Transverse colon (tissue), 4 donors: ENCODE results near the gene C10orf143. TPM values are rescaled to one million over a fixed set of nuclear protein-coding genes. Genes with fewer than 3 reads are reported as not detected.

Experiments
- DNase-seq: peaks from one replicate; pipeline ENCODE4 v3.0.0-alpha.2; 2019
- H3K27ac ChIP-seq, 4 donors: fragments of 200-600 bp; sonication (generic); 2 replicates each; pipeline ENCODE4 v1.5.1; 2016 to 2018; ENCODE audit warnings: inconsistent platforms in 4 of 4
- H3K27me3 ChIP-seq: fragments of 200-600 bp; sonication (generic); 2 replicates; pipeline ENCODE4 v1.5.1; 2017; ENCODE audit warnings: inconsistent platforms
- H3K36me3 ChIP-seq, 4 donors: fragments of 200-600 bp; sonication (generic); 2 replicates each; pipeline ENCODE4 v1.5.1; 2017 to 2019; ENCODE audit warnings: inconsistent platforms in 4 of 4
- H3K4me1 ChIP-seq, 4 donors: fragments of 200-600 bp; sonication (generic); 2 replicates each; pipeline ENCODE4 v1.5.1; 2017 to 2020; ENCODE audit warnings: inconsistent platforms in 4 of 4
- H3K4me3 ChIP-seq, 4 donors: fragments of 200-600 bp; sonication (generic); 1 replicate in 1 of 4; 2 replicates in 3 of 4; pipeline versions ENCODE4 v1.5.1 to v1.6.1; 2017 to 2019; ENCODE audit warnings: inconsistent platforms in 4 of 4
- H3K9me3 ChIP-seq, 2 donors: fragments of 200-600 bp; sonication (generic); 2 replicates each; pipeline ENCODE4 v1.5.1; 2017 to 2019; ENCODE audit warnings: inconsistent platforms in 2 of 2
- EP300 ChIP-seq: sonication (generic); formaldehyde crosslinking; IDR thresholded peaks from one replicate; pipeline ENCODE4 v1.6.1; 2017; ENCODE audit warnings: antibody characterized with exemption, low read depth
- POLR2A ChIP-seq: fragments of 450-650 bp; IDR thresholded peaks from one replicate; pipeline ENCODE4 v1.6.1; 2016; ENCODE audit warnings: antibody characterized with exemption, mild to moderate bottlenecking, moderate library complexity
- POLR2AphosphoS5 ChIP-seq, 3 donors: sonication (generic); formaldehyde crosslinking; IDR thresholded peaks; one replicate each; pipeline ENCODE4 v1.6.1; 2016; ENCODE audit warnings: antibody characterized with exemption in 3 of 3
- WGBS, 2 donors: methylation state at CpG; one replicate each; pipeline ENCODE4 v1.1.5; 2018; ENCODE audit warnings: low coverage in 1 of 2; 5-methylcytosine and 5-hydroxymethylcytosine counted together
- in situ Hi-C, 4 donors: fragments of 200-750 bp; cut with MboI; loops; one replicate each; pipeline versions ENCODE4 v1.15.0 to v1.15.1; 2017; ENCODE audit warnings: low sequenced_read_pairs in 3 of 4, low pct_ligation_motif_present in 1 of 4, low pct_unique_long_range_greater_than_20kb in 1 of 4
- intact Hi-C: fragments of 100-400 bp; cut with DNase I; formaldehyde crosslinking; loops from one replicate; pipeline ENCODE4 v1.15.1; 2023; ENCODE audit warnings: low total_unique reads
- total RNA-seq, 4 donors: library from RNA; depleted of rRNA; stranded (reverse); fragments of >200 nt; gene quantifications; one replicate each; pipeline ENCODE4 v1.1.0, GENCODE V29; 2016
- TF ChIP-seq, protein P1 (sequence below), 5 experiments: fragments of 200-600 bp in 3 of 5; fragments of 450-650 bp in 2 of 5; sonication (generic) in 3 of 5; IDR thresholded peaks; 1 replicate in 2 of 5; 2 replicates in 3 of 5; pipeline ENCODE4 v1.5.1; 2016 to 2017; ENCODE audit warnings: antibody characterized with exemption in 5 of 5, inconsistent platforms in 3 of 5, mild to moderate bottlenecking in 2 of 5, moderate library complexity in 1 of 5

Gene C10orf143
- total RNA-seq, 4 donors from 2014 or later: 3.8 to 4.0 TPM; not detected in 2

DNA sequence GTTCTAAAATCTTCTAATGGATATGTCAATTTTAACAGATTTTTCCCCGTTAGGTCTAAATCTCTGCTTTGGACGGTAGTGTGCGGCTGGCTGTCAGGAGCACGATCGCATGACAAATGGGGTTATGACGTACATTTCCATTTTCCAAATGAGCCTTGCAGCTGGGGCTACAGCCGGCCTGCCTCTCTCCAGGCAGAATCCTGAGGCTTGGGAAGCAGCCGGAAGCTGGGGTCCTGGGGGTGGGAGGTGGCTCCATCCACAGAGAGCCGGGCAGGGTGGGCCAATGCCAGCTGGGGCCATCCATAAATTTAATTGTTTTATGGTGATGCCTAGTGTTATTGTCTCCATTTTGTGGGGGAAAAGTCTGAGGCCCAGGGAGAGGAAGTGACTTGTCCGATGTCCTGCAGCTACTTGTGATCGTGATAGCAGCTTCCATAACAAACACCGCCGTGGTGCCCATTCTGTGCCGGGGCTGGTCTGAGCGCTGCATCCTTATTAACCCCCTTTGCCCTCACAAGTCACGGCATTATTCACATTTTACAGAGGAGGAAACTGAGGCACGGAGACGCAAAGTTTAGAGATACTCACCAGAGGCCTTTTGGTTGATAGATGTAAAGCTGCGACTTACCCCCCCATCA is 93.5 kb downstream of the C10orf143 start:
- DNase-seq: no peak
- in situ Hi-C loops: no loop called here
- 79 to 85% methylated on average over 13 to 19 of the region's 19 CpGs for WGBS, 2 donors
- Histone ChIP-seq H3K36me3 (no peaks in the 10 kb centered on the region), H3K27me3 (no peaks in the 10 kb centered on the region), H3K4me3 (no peak overlapping the region), H3K9me3 (no peaks in the 10 kb centered on the region), H3K27ac (no peak overlapping the region), H3K4me1 (no peaks in the 10 kb centered on the region)
- TF ChIP-seq POLR2AphosphoS5 (IDR thresholded peaks at IDR 0.05) (no peak), EP300 (no peak), POLR2A (no peak)
- TF ChIP-seq, protein P1, sequence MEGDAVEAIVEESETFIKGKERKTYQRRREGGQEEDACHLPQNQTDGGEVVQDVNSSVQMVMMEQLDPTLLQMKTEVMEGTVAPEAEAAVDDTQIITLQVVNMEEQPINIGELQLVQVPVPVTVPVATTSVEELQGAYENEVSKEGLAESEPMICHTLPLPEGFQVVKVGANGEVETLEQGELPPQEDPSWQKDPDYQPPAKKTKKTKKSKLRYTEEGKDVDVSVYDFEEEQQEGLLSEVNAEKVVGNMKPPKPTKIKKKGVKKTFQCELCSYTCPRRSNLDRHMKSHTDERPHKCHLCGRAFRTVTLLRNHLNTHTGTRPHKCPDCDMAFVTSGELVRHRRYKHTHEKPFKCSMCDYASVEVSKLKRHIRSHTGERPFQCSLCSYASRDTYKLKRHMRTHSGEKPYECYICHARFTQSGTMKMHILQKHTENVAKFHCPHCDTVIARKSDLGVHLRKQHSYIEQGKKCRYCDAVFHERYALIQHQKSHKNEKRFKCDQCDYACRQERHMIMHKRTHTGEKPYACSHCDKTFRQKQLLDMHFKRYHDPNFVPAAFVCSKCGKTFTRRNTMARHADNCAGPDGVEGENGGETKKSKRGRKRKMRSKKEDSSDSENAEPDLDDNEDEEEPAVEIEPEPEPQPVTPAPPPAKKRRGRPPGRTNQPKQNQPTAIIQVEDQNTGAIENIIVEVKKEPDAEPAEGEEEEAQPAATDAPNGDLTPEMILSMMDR (IDR thresholded peaks at IDR 0.05): no peak
- intact Hi-C loops: no loop called here

GRCh38 chr10:130016095-130016494 is 94.5 kb downstream of the C10orf143 start:
- no peaks in the 10 kb centered on the region for H3K36me3 ChIP-seq
- H3K27me3 ChIP-seq: no peaks in the 10 kb centered on the region
- WGBS, 2 donors: 89 to 100% methylated on average over 3 of the region's 3 CpGs
- no peaks in the 10 kb centered on the region for H3K4me1 ChIP-seq
- TF ChIP-seq EP300: no peak
- no peak for TF ChIP-seq POLR2AphosphoS5 (IDR thresholded peaks at IDR 0.05)
- no peak for TF ChIP-seq POLR2A
- TF ChIP-seq, protein P1 (IDR thresholded peaks at IDR 0.05): no peak
- intact Hi-C loops: no loop called here
- H3K9me3 ChIP-seq: no peaks in the 10 kb centered on the region
- no peak for DNase-seq
- no peak overlapping the region for H3K27ac ChIP-seq
- H3K4me3 ChIP-seq: no peak overlapping the region
- in situ Hi-C loops: no loop called here

DNA sequence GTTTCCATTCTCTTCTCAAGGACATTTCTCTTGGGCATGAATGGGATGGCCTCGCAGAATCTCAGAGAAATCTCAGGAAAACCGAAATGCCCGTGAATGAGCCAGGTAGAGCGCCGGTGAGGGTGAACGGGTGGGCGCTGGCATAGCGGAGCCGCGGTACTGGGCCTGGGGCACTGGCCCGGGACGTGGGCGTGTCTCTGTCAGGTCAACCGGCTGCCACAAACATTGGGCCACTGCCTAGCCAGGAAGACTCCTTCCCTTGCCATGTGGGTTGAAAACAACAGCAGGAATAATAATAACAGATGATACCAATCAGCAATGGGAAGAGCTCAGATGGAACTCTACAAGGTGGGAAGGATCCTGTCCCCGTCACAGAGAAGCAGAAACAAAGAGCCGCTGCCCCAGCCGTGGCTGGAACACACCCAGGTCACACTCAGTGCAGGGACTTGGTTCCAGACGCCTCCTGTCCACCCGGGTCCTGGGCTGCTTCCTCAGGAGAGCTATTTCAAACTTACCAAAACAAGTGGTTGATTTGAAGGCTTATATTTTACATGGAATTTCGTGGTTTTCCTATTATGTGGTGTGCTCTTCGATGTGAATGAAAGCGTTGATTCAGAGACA is 95.4 kb downstream of the C10orf143 start:
- Histone ChIP-seq H3K9me3 (no peaks in the 10 kb centered on the region), H3K4me3 (no peak overlapping the region), H3K27me3 (no peaks in the 10 kb centered on the region), H3K27ac (no peak overlapping the region), H3K36me3 (no peaks in the 10 kb centered on the region), H3K4me1 (no peaks in the 10 kb centered on the region)
- no peak for TF ChIP-seq POLR2AphosphoS5 (IDR thresholded peaks at IDR 0.05)
- intact Hi-C loops: no loop called here
- in situ Hi-C loops: no loop called here
- no peak for DNase-seq
- 70 to 86% methylated on average over 4 to 21 of the region's 22 CpGs for WGBS, 2 donors

- H3K27me3 ChIP-seq: no peaks in the 10 kb centered on the region
- H3K36me3 ChIP-seq: no peaks in the 10 kb centered on the region
- WGBS, 2 donors: 65 to 79% methylated on average over 24 to 35 of the region's 35 CpGs
- no peak overlapping the region for H3K4me3 ChIP-seq
- intact Hi-C loops: no loop called here
- H3K9me3 ChIP-seq: no peaks in the 10 kb centered on the region
- no peak overlapping the region for H3K27ac ChIP-seq
- no peak for DNase-seq
- no peaks in the 10 kb centered on the region for H3K4me1 ChIP-seq
- TF ChIP-seq, protein P1 (IDR thresholded peaks at IDR 0.05): no peak
- TF ChIP-seq POLR2A (no peak), EP300 (no peak), POLR2AphosphoS5 (IDR thresholded peaks at IDR 0.05) (no peak)
- in situ Hi-C loops: no loop called here
Measured at GRCh38 chr10:130014263-130015074, 96.2 kb downstream of the C10orf143 start.

Other genes with a start within 250 kb of the C10orf143 start
- gene EBF3, start 146.6 kb downstream of the C10orf143 start, total RNA-seq: 1 to 10 TPM in 2 of 4 donors, under 1 TPM in 2; 0.37 to 6.6 (median 1.0) TPM
- 10 to 100 TPM; 32.7 to 38.2 (median 34.3) TPM for gene GLRX3, start 25.6 kb upstream of the C10orf143 start, total RNA-seq